ENCODE measurements around the gene DSCAM.

DSCAM gene

GRCh38 chr21:40723317-40723716 lies 123.6 kb downstream of the DSCAM start:
- H3K4me3 ChIP-seq (replicated peaks; ENCODE audit: low read depth, low read length), result no peak overlapping the region
- no peak for DNase-seq (ENCODE audit: low read depth)
- no peak for TF ChIP-seq CTCF (IDR thresholded peaks at IDR 0.05; ENCODE audit: low read length, missing control alignments)

GRCh38 chr21:40719615-40720014 lies 127.3 kb downstream of the DSCAM start:
- no peak overlapping the region for H3K4me3 ChIP-seq (replicated peaks; ENCODE audit: low read depth, low read length)
- TF ChIP-seq CTCF (IDR thresholded peaks at IDR 0.05; ENCODE audit: low read length, missing control alignments), result no peak
- DNase-seq (ENCODE audit: low read depth), result no peak

GRCh38 chr21:40717028-40717427 lies 129.9 kb downstream of the DSCAM start:
- TF ChIP-seq CTCF (IDR thresholded peaks at IDR 0.05; ENCODE audit: low read length, missing control alignments), result no peak
- no peak for DNase-seq (ENCODE audit: low read depth)
- H3K4me3 ChIP-seq (replicated peaks; ENCODE audit: low read depth, low read length), result no peak overlapping the region

GRCh38 chr21:40714536-40714935 lies 132.4 kb downstream of the DSCAM start:
- no peak for DNase-seq (ENCODE audit: low read depth)
- no peak overlapping the region for H3K4me3 ChIP-seq (replicated peaks; ENCODE audit: low read depth, low read length)
- TF ChIP-seq CTCF (IDR thresholded peaks at IDR 0.05; ENCODE audit: low read length, missing control alignments), result no peak

GRCh38 chr21:40707656-40708244 lies 139.2 kb downstream of the DSCAM start:
- TF ChIP-seq CTCF (IDR thresholded peaks at IDR 0.05; ENCODE audit: low read length, missing control alignments), result no peak
- no peak for DNase-seq (ENCODE audit: low read depth)
- H3K4me3 ChIP-seq (replicated peaks; ENCODE audit: low read depth, low read length), result no peak overlapping the region

- no peak for TF ChIP-seq CTCF (IDR thresholded peaks at IDR 0.05; ENCODE audit: low read length, missing control alignments)
- no peak overlapping the region for H3K4me3 ChIP-seq (replicated peaks; ENCODE audit: low read depth, low read length)
- DNase-seq (ENCODE audit: low read depth), result no peak
Observed at GRCh38 chr21:40706806-40707655, 139.9 kb downstream of the DSCAM start.
